Measurements from ENCODE around the gene FAM222B. TPM values are rescaled to one million over a fixed set of nuclear protein-coding genes. Genes with fewer than 3 reads are reported as not detected.
"Not testable (repeated sequence)": the region's sequence is repeated elsewhere in the genome, so short reads cannot be mapped to it uniquely, and the experiment has no call there.

FAM222B gene
- total RNA-seq, 5 donors from 2014 or later (not counting 1 experiment from before 2014, with no cell fraction given) = 17.6 to 23.4 (median 23.3) TPM

DNA sequence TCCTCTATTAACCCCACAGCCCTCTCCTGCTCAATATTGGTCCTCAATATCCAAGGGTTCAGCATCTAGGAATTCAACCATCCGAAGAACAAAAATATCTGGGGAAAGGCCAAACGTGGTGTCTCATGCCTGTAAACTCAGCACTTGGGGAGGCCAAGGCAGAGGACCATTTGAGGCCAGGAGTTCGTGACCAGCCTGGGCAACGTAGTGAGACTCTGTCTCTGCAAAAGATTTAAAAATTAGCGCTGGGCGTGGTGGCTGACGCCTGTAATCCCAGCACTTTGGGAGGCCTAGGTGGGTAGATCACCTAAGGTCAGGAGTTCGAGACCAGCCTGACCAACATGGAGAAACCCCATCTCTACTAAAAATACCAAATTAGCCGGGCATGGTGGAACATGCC is 4.1 kb upstream of the FAM222B start:
- H3K27me3 ChIP-seq (replicated peaks in 1 of 2; ENCODE audit: control insufficient read depth in 2 of 2, extremely low read depth in 1 of 2, insufficient read depth in 2 of 2, low read length in 1 of 2); POLR2A ChIA-PET; H3K36me3 Mint-ChIP-seq; H3K4me3 ChIP-seq (ENCODE audit: control insufficient read depth in 1 of 2, extremely low read depth in 1 of 2, low read length in 1 of 2); H3K9me3 ChIP-seq; H3K4me3 Mint-ChIP-seq; H3K27ac Mint-ChIP-seq; H3K27ac ChIP-seq (ENCODE audit: low read length); H3K27me3 Mint-ChIP-seq; ATAC-seq (replicated peaks in 1 of 4); DNase-seq; CTCF ChIA-PET; H3K9me3 Mint-ChIP-seq; H3K36me3 ChIP-seq (ENCODE audit: control insufficient read depth in 2 of 2, extremely low read depth in 1 of 2, insufficient read depth in 1 of 2, low read length in 1 of 2): not testable (repeated sequence)
- H3K4me1 Mint-ChIP-seq = peaks cover 7 to 10% (median 9%) of the 10 kb centered on the region in 3 donors
- WGBS (ENCODE audit: insufficient coverage) = 89% methylated on average over 4 of the region's 9 CpGs
- H3K4me1 ChIP-seq (ENCODE audit: control insufficient read depth in 1 of 2, extremely low read depth in 1 of 2, insufficient read depth in 2 of 2, low read length in 2 of 2) = peaks cover 6 to 11% of the 10 kb centered on the region in 2 experiments

DNA sequence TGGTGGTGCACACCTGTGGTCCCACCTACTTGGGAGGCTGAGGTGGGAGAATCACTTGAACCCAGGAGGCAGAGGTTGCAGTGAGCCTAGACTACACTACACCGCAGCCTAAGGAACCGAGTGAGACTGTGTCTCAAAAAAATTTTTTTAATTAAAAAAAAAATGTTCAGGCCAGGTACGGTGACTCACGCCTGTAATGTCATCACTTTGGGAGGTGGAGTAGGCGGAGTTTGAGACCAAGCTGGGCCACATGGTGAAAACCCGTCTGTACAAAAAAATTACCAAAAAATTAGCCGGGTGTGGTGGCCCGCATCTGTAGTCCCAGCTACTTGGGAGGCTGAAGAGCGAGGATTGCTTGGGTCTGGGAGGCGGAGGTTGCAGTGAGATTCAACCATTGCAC is 3.6 kb upstream of the FAM222B start:
- Histone ChIP-seq H3K9me3 (no peaks in the 10 kb centered on the region), H3K27me3 (replicated peaks in 1 of 2; ENCODE audit: control insufficient read depth in 2 of 2, extremely low read depth in 1 of 2, insufficient read depth in 2 of 2, low read length in 1 of 2) (no peaks in the 10 kb centered on the region), H3K4me1 (ENCODE audit: control insufficient read depth in 1 of 2, extremely low read depth in 1 of 2, insufficient read depth in 2 of 2, low read length in 2 of 2) (peaks cover 7 to 16% of the 10 kb centered on the region in 2 experiments), H3K4me3 (ENCODE audit: control insufficient read depth in 1 of 2, extremely low read depth in 1 of 2, low read length in 1 of 2) (no peak overlapping the region), H3K27ac (ENCODE audit: low read length) (no peak overlapping the region), H3K36me3 (ENCODE audit: control insufficient read depth in 2 of 2, extremely low read depth in 1 of 2, insufficient read depth in 1 of 2, low read length in 1 of 2) (no peaks in the 10 kb centered on the region)
- Mint-ChIP-seq H3K36me3 (no peaks in the 10 kb centered on the region), H3K4me3 (no peak overlapping the region), H3K9me3 (no peaks in the 10 kb centered on the region), H3K27me3 (no peaks in the 10 kb centered on the region), H3K27ac (no peak overlapping the region), H3K4me1 (peaks cover 9 to 14% (median 13%) of the 10 kb centered on the region in 3 donors)
- 93% methylated on average over 3 of the region's 10 CpGs for WGBS (ENCODE audit: insufficient coverage)
- DNase-seq = no peak
- no peak for ATAC-seq (replicated peaks in 1 of 4)
- POLR2A ChIA-PET = no interaction called here
- CTCF ChIA-PET = no interaction called here

DNA sequence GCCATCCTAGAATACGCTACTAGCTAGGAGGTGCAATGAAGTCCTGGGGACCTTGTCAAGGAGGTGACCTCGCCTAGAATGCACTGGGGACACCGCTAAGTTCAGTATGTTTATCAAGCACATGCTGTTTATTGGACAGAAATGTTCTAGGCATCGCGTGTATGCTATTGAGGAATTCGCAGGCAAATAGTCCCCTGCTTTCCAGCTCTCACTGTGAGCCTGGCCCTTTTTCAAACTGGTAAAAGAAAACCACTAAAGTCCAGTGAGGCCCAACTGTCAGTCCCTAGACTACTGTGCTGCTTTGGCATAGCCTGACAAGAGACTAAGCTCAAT is 1.2 kb upstream of the FAM222B start:
- POLR2A ChIA-PET = no interaction called here
- no peaks in the 10 kb centered on the region for H3K9me3 ChIP-seq
- no peaks in the 10 kb centered on the region for H3K9me3 Mint-ChIP-seq
- WGBS (ENCODE audit: insufficient coverage) = 99% methylated on average over 6 of the region's 6 CpGs
- no peak overlapping the region for H3K4me3 ChIP-seq (ENCODE audit: control insufficient read depth in 1 of 2, extremely low read depth in 1 of 2, low read length in 1 of 2)
- no peak overlapping the region for H3K27ac ChIP-seq (ENCODE audit: low read length)
- H3K27me3 Mint-ChIP-seq = no peaks in the 10 kb centered on the region
- H3K36me3 Mint-ChIP-seq = no peaks in the 10 kb centered on the region
- peaks cover 14 to 26% (median 25%) of the 10 kb centered on the region in 3 donors for H3K4me1 Mint-ChIP-seq
- peak overlapping the region in 1 of 2 donors; percentile 48 for H3K27ac Mint-ChIP-seq
- DNase-seq = no peak
- H3K36me3 ChIP-seq (ENCODE audit: control insufficient read depth in 2 of 2, extremely low read depth in 1 of 2, insufficient read depth in 1 of 2, low read length in 1 of 2) = no peaks in the 10 kb centered on the region
- peaks cover 9 to 28% of the 10 kb centered on the region in 2 experiments for H3K4me1 ChIP-seq (ENCODE audit: control insufficient read depth in 1 of 2, extremely low read depth in 1 of 2, insufficient read depth in 2 of 2, low read length in 2 of 2)
- CTCF ChIA-PET = interaction anchor here in 1 of 2 donors (3.3 kb wide), 1 partner anchor 80 kb away, joined by 16 read pairs; no protein-coding TSS in a partner anchor
- H3K27me3 ChIP-seq (replicated peaks in 1 of 2; ENCODE audit: control insufficient read depth in 2 of 2, extremely low read depth in 1 of 2, insufficient read depth in 2 of 2, low read length in 1 of 2) = no peaks in the 10 kb centered on the region
- H3K4me3 Mint-ChIP-seq = peak overlapping the region; percentile 58 to 99 (median 93)
- ATAC-seq (replicated peaks in 1 of 4) = no peak

GRCh38 chr17:28841901-28842281 is 699 bp downstream of the FAM222B start:
- DNase-seq (peak in 1 of 35 experiments; percentile 44), ATAC-seq (replicated peaks in 1 of 4) (peak; percentile 12 to 38 (median 26))
- no peaks in the 10 kb centered on the region for H3K36me3 ChIP-seq (ENCODE audit: control insufficient read depth in 2 of 2, extremely low read depth in 1 of 2, insufficient read depth in 1 of 2, low read length in 1 of 2)
- no peaks in the 10 kb centered on the region for H3K36me3 Mint-ChIP-seq
- POLR2A ChIA-PET = interaction anchor here (0.9 kb wide), 2 partner anchors 115 kb away, joined by 3 to 4 read pairs; no protein-coding TSS in a partner anchor
- peak overlapping the region; percentile 67 for H3K27ac ChIP-seq (ENCODE audit: low read length)
- H3K4me1 Mint-ChIP-seq = peaks cover 14 to 26% (median 25%) of the 10 kb centered on the region in 3 donors
- no peaks in the 10 kb centered on the region for H3K9me3 Mint-ChIP-seq
- H3K27ac Mint-ChIP-seq = peak overlapping the region; percentile 91 to 95
- H3K4me3 ChIP-seq (ENCODE audit: control insufficient read depth in 1 of 2, extremely low read depth in 1 of 2, low read length in 1 of 2) = peak overlapping the region; percentile 95 to 96
- peaks cover 9 to 31% of the 10 kb centered on the region in 2 experiments for H3K4me1 ChIP-seq (ENCODE audit: control insufficient read depth in 1 of 2, extremely low read depth in 1 of 2, insufficient read depth in 2 of 2, low read length in 2 of 2)
- no peaks in the 10 kb centered on the region for H3K27me3 Mint-ChIP-seq
- H3K9me3 ChIP-seq = no peaks in the 10 kb centered on the region
- H3K4me3 Mint-ChIP-seq = peak overlapping the region; percentile 93 to 99 (median 97)
- H3K27me3 ChIP-seq (replicated peaks in 1 of 2; ENCODE audit: control insufficient read depth in 2 of 2, extremely low read depth in 1 of 2, insufficient read depth in 2 of 2, low read length in 1 of 2) = no peaks in the 10 kb centered on the region
- WGBS (ENCODE audit: insufficient coverage) = 0% methylated on average over 3 of the region's 6 CpGs
- CTCF ChIA-PET = interaction anchor here (0.6 to 3.3 kb wide), 13 partner anchors 9 to 1966 kb away, joined by 3 to 16 read pairs (median 3); partner anchors contain the start of genes NEK8 (in 1 of the 2) and RPL23A (in 1 of the 2)

GRCh38 chr17:28839221-28839620 is 3.4 kb downstream of the FAM222B start:
- CTCF ChIA-PET = interaction anchor here in 1 of 2 donors (0.6 to 1.0 kb wide), 3 partner anchors 75 to 112 kb away, joined by 3 to 5 read pairs (median 3); no protein-coding TSS in a partner anchor
- Mint-ChIP-seq H3K36me3 (peaks cover 2% of the 10 kb centered on the region), H3K27me3 (no peaks in the 10 kb centered on the region), H3K4me3 (no peak overlapping the region), H3K27ac (no peak overlapping the region), H3K4me1 (peaks cover 24 to 35% (median 29%) of the 10 kb centered on the region in 3 donors), H3K9me3 (no peaks in the 10 kb centered on the region)
- ATAC-seq (replicated peaks in 1 of 4) = no peak
- H3K27me3 ChIP-seq (replicated peaks in 1 of 2; ENCODE audit: control insufficient read depth in 2 of 2, extremely low read depth in 1 of 2, insufficient read depth in 2 of 2, low read length in 1 of 2) = no peaks in the 10 kb centered on the region
- no peak overlapping the region for H3K27ac ChIP-seq (ENCODE audit: low read length)
- no peak overlapping the region for H3K4me3 ChIP-seq (ENCODE audit: control insufficient read depth in 1 of 2, extremely low read depth in 1 of 2, low read length in 1 of 2)
- no peak for DNase-seq
- H3K4me1 ChIP-seq (ENCODE audit: control insufficient read depth in 1 of 2, extremely low read depth in 1 of 2, insufficient read depth in 2 of 2, low read length in 2 of 2) = peaks cover 9 to 31% of the 10 kb centered on the region in 2 experiments
- no CpG with 5 or more reads among the region's 2 CpGs for WGBS (ENCODE audit: insufficient coverage)
- POLR2A ChIA-PET = interaction anchor here in 1 of 2 donors (0.6 kb wide), 1 partner anchor 28 kb away, joined by 4 read pairs; no protein-coding TSS in a partner anchor
- no peaks in the 10 kb centered on the region for H3K36me3 ChIP-seq (ENCODE audit: control insufficient read depth in 2 of 2, extremely low read depth in 1 of 2, insufficient read depth in 1 of 2, low read length in 1 of 2)
- H3K9me3 ChIP-seq = no peaks in the 10 kb centered on the region

- H3K36me3 ChIP-seq (ENCODE audit: control insufficient read depth in 2 of 2, extremely low read depth in 1 of 2, insufficient read depth in 1 of 2, low read length in 1 of 2); POLR2A ChIA-PET; DNase-seq; CTCF ChIA-PET; ATAC-seq (replicated peaks in 1 of 4); H3K27me3 ChIP-seq (replicated peaks in 1 of 2; ENCODE audit: control insufficient read depth in 2 of 2, extremely low read depth in 1 of 2, insufficient read depth in 2 of 2, low read length in 1 of 2); H3K4me3 Mint-ChIP-seq; H3K27me3 Mint-ChIP-seq; H3K27ac Mint-ChIP-seq; H3K9me3 ChIP-seq; H3K27ac ChIP-seq (ENCODE audit: low read length); H3K9me3 Mint-ChIP-seq; H3K4me3 ChIP-seq (ENCODE audit: control insufficient read depth in 1 of 2, extremely low read depth in 1 of 2, low read length in 1 of 2): not testable (repeated sequence)
- WGBS (ENCODE audit: insufficient coverage) = no CpG with 5 or more reads among the region's 10 CpGs
- Mint-ChIP-seq H3K4me1 (peaks cover 19 to 34% (median 26%) of the 10 kb centered on the region in 3 donors), H3K36me3 (peaks cover 13% of the 10 kb centered on the region)
- peaks cover 2 to 18% of the 10 kb centered on the region in 2 experiments for H3K4me1 ChIP-seq (ENCODE audit: control insufficient read depth in 1 of 2, extremely low read depth in 1 of 2, insufficient read depth in 2 of 2, low read length in 2 of 2)
These were observed 6.0 kb downstream of the FAM222B start for GRCh38 chr17:28836541-28836940.

Measured in T-cell (primary cell).